Endometrium (tissue), 2 donors: ENCODE data around the gene ZBTB32.
"Not testable (repeated sequence)": the region's sequence is repeated elsewhere in the genome, so short reads cannot be mapped to it uniquely, and the experiment has no call there.

Experiments
- FAIRE-seq: peaks from 2 replicates; lab custom pipeline; 2012; peaks lifted over from hg19 to GRCh38; lab: Jason Lieb, UNC
- donor health status: control.
- donor health status: control.

ZBTB32 gene

DNA sequence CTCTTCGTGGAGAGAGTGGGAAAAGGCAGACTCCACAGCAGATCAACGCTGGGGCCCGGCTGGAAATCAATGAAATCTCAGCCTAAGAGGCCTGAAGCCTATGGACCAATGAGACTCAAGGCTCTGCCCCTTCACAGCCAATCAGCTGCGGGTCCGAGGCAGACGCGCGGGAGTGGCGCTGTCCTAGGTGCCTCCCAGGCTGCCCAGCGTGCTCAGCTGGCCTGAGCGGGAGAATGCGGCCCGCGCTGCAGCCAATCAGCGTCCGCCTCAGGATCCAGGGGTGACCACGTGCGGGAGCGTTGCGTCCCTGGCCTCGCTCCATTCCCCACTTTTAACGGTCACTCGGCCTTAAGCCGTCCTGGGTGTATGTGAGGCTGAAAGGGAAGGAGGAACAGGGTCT, at the start of gene ZBTB32:
ZBTB32 (plus strand) TSS at position 341 of the 400 bp plus-strand sequence. CDS start 10,069 bp downstream, outside the sequence.
- no peak for FAIRE-seq

DNA sequence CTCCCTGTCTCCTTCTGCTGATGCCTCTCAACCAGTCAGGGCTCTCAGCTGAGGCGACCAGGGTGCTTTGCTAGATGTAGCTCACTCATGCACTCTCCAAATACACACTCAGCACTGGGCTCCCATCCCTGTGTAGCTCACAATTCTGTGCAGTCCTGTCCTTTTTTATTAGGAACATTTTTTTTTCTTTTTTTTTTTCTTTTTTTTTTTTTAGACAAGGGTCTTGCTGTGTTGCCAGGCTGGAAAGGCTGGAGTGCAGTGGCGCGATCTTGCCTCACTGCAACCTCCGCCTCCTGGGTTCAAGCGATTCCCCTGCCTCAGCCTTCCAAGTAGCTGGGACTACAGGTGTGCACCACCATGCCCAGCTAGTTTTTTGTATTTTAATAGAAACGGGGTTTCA, 49.5 kb upstream of the ZBTB32 start:
- FAIRE-seq: not testable (repeated sequence)

GRCh38 chr19:35655600-35655999, 48.8 kb upstream of the ZBTB32 start:
- no peak for FAIRE-seq

GRCh38 chr19:35656700-35657099, 47.7 kb upstream of the ZBTB32 start:
- FAIRE-seq: no peak

DNA sequence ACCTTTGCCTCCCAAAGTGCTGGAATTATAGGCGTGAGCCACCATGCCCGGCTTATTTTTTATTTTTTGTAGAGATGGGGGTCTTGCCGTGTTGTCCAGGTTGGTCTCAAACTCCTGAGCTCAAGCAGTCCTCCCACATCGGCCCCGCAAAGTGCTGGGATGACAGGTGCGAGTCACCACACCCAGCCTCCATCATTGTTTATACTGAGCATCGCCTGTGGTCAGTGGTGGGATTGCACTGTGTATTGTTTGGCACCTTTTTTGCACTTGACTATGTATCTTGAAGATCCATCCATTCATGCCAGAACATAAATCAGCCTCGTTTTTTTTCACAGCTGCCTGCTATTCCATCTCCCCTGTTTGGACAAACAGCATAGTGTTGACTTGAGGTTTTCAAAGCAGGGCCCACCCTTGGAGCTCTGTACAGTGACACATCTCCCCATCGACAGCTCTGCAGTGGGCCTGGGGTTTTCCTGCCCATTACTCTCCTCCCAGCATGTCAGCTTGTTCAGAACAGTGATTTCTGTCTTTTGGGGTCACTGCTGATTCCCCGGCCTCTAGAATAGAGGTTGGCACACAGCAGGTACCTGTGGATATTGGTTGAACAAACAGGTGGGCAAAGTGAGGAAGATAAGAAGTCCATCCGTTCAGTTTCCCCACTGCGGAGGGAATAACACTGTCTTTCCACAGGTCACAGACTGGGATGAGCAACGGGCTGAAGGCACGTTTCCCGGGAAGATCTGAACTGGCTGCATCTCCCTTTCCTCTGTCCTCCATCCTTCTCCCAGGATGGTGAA, 46.3 kb upstream of the ZBTB32 start:
- no peak for FAIRE-seq

DNA sequence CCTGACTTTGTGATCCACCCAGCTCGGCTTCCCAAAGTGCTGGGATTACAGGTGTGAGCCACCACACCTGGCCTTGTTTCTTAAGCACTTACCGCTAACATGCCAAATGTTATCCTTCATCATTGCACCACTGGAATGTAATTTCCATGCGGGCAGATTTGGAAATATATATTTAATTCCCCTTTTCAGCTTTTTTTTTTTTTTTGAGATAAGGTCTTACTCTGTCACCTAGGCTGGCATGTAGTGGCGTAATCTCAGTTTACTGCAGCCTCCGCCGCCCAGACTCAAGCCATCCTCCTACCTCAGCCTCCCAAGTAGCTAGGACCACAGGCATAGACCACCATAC, 42.4 kb upstream of the ZBTB32 start:
- FAIRE-seq: no peak

GRCh38 chr19:35663981-35664380, 40.4 kb upstream of the ZBTB32 start:
- FAIRE-seq: no peak

DNA sequence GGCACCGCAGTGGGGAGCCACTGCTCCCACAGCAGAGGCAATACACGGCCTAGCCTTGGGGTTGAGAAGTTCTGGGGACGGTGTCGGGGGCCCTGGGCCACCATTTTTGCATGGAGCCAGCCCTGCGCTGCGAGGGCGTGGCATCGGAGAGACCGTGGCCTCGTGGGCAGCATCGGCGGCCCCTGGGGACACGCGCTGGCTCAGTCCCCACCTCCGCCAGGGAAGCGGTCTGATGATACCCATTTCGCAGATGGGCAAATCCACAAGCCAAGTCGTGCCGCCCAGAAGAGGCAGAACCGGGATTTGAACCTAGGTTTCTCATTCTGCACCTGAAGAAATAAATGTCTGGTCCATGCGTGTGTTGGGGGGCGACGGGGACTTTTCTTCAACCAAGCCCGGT, 39.2 kb upstream of the ZBTB32 start:
- FAIRE-seq: no peak

DNA sequence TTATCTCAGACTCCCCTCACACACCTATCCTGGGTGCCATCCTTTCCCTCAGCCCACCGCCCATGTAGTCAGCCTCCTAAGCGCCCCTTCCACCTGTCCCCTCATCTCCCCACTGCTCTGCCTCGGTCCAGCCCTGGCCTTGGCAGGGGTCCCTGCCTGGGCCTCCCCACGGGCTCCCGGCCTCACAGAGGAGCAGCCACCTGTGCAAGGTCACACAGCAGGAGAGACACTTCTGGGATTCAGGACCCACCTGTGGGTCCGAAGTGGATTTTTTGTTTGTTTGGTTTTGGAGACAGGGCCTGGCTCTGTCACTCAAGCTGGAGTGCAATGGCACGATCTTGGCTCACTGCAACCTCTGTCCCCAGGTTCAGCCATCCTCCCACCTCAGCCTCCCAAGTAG, 38.8 kb upstream of the ZBTB32 start:
- FAIRE-seq: no peak

DNA sequence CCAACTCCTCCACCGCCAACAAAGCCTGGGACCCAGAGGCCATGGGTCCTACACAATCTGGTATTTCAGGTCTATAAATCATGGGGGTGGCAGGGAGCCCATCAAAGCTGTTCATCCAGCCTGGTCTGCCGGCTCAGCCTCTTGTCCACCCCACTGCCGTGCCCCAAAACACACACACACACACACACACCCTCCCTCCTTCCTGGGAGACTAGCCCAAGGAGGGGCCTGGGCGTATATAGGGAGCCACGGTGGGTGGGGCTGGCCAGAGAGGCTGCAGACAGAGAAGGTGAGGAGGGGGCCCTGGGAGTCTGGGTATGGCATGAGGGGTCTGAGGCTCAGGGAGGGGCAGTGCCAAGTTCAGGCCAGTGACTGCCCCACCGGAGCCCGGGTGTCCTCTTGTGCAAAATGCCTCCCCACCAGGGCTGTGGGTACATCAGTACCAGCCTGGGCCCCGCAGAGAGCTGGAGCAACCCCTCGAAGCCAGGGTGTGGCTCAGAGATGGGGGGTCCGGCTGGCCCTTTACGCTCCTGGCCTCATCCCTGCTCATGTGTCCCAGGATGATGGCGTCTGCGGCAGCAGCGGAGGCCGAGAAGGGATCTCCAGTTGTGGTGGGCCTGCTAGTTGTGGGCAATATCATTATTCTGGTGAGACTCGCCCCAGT, 38.0 kb upstream of the ZBTB32 start, which contains the start of gene UPK1A:
UPK1A (plus strand) TSS at position 267 of the 663 bp plus-strand sequence; CDS start at position 563, 296 bp downstream.
- no peak for FAIRE-seq

- no peak for FAIRE-seq
Observed at GRCh38 chr19:35669566-35669965, 34.8 kb upstream of the ZBTB32 start.

GRCh38 chr19:35669974-35670373, 34.4 kb upstream of the ZBTB32 start:
- FAIRE-seq: no peak

- FAIRE-seq: no peak
Observed at GRCh38 chr19:35670686-35671085, 33.7 kb upstream of the ZBTB32 start.

GRCh38 chr19:35671818-35672217, 32.5 kb upstream of the ZBTB32 start:
- no peak for FAIRE-seq

DNA sequence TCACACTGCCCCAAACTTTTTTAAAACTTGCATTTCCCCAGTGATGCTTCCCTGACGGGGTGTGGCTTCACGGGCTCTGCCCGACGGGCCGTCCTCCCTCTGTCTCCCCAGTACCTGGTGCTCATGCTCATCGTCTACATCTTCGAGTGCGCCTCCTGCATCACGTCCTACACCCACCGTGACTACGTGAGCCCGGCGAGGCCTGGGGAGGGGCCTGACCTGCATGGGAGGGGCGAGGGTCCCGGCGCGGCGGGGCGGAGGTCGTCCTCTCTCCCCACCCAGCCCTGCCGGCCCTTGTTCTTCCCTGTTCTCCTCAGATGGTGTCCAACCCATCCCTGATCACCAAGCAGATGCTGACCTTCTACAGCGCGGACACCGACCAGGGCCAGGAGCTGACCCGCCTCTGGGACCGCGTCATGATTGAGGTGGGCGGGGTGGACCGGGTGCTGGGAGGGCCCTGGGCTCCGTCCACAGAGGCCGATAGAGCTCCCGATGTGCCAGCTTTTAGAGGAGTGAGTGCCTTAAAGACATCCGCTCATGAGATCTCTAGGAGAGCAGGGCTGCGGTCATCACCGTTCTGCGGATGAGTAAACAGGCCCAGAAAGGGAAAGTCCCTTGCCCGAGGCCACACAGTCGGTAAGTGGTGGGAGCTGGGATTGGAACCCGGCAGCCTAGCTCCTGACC, 31.1 kb upstream of the ZBTB32 start:
- FAIRE-seq: no peak

DNA sequence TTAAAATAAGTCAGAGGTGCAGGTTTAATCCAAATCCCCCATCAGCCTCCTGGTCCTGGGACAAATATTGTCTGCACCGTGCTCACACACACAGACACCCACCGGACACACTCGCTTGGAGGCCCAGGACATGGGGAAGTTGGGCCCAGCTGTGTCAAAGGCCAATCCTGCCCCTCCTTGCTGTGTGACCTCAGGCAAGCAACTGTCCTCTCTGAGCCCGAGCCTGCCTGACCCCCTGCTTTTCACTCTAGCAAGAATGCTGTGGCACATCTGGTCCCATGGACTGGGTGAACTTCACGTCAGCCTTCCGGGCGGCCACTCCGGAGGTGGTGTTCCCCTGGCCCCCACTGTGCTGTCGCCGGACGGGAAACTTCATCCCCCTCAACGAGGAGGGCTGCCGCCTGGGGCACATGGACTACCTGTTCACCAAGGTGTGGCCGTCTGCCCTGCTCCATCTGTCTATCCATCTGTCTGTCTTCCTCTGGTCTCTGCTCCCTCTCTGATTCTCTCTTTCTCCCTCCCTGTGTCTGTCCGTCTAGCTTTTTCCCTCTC, 28.7 kb upstream of the ZBTB32 start:
- no peak for FAIRE-seq

GRCh38 chr19:35689836-35690235, 14.5 kb upstream of the ZBTB32 start:
- FAIRE-seq: peak; percentile 82

GRCh38 chr19:35691106-35691505, 13.3 kb upstream of the ZBTB32 start:
- FAIRE-seq: not testable (repeated sequence)

DNA sequence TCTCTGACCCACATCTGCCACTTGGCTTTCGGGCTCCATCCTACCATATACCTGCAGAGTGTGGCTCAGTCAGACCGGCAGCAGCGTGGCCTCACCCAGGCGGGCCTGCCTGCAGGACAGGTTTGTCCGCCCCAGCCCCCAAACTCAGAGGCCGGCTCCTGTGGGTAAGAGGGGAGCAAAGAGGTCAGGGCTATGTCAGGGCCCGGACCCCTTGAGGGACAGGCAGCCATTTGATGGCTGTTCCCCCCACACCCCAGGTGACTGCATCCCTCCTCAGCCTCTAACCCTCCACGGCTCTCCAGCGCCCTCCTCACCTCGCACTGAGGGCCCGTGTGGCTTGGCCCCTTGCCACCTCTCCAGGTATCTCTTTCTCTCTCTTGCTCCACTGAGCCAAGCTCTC, 12.3 kb upstream of the ZBTB32 start:
- FAIRE-seq: no peak

GRCh38 chr19:35693422-35693821, 10.9 kb upstream of the ZBTB32 start:
- no peak for FAIRE-seq

- FAIRE-seq: no peak
Observed at GRCh38 chr19:35693835-35694599, 10.3 kb upstream of the ZBTB32 start.

- FAIRE-seq: no peak
Observed at GRCh38 chr19:35695895-35696422, 8.4 kb upstream of the ZBTB32 start.
